ENCODE data around the gene USH1C.

- TF ChIP-seq, protein P1, sequence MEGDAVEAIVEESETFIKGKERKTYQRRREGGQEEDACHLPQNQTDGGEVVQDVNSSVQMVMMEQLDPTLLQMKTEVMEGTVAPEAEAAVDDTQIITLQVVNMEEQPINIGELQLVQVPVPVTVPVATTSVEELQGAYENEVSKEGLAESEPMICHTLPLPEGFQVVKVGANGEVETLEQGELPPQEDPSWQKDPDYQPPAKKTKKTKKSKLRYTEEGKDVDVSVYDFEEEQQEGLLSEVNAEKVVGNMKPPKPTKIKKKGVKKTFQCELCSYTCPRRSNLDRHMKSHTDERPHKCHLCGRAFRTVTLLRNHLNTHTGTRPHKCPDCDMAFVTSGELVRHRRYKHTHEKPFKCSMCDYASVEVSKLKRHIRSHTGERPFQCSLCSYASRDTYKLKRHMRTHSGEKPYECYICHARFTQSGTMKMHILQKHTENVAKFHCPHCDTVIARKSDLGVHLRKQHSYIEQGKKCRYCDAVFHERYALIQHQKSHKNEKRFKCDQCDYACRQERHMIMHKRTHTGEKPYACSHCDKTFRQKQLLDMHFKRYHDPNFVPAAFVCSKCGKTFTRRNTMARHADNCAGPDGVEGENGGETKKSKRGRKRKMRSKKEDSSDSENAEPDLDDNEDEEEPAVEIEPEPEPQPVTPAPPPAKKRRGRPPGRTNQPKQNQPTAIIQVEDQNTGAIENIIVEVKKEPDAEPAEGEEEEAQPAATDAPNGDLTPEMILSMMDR (conservative IDR thresholded peaks at IDR 0.05): no peak
- TF ChIP-seq ZFX (IDR thresholded peaks at IDR 0.05): no peak
Measured at GRCh38 chr11:17574141-17575091, 30.2 kb upstream of the USH1C start.

Measured in C4-2B (cell line).